Gastroesophageal sphincter (tissue), 4 donors: ENCODE measurements around the gene SLC35F3. TPM values are rescaled to one million over a fixed set of nuclear protein-coding genes. Genes with fewer than 3 reads are reported as not detected.

Experiments
- ATAC-seq: fragments of 150-250 bp; one replicate; pipeline ENCODE4 v1.9.1; 2016; ENCODE audit warnings: mild to moderate bottlenecking, moderate library complexity
- H3K27ac ChIP-seq, 4 donors: fragments of 200-600 bp; sonication (generic) in 3 of 4; 1 replicate in 3 of 4; 2 replicates in 1 of 4; pipeline ENCODE4 v1.5.1; 2016 to 2019
- H3K27me3 ChIP-seq: fragments of 200-600 bp; sonication (generic); one replicate; pipeline ENCODE4 v1.5.1; 2019
- H3K36me3 ChIP-seq, 2 donors: fragments of 200-600 bp; sonication (generic); one replicate each; pipeline ENCODE4 v1.5.1; 2019; ENCODE audit warnings: control low read depth in 1 of 2
- H3K4me1 ChIP-seq, 3 donors: fragments of 200-600 bp; sonication (generic); 1 replicate in 2 of 3; 2 replicates in 1 of 3; pipeline ENCODE4 v1.5.1; 2016 to 2019; ENCODE audit warnings: control low read depth in 2 of 3
- H3K4me3 ChIP-seq, 2 donors: fragments of 200-600 bp; sonication (generic); one replicate each; pipeline ENCODE4 v1.5.1; 2019; ENCODE audit warnings: mild to moderate bottlenecking in 1 of 2, moderate library complexity in 1 of 2
- H3K9me3 ChIP-seq, 3 donors: fragments of 200-600 bp; sonication (generic); one replicate each; pipeline ENCODE4 v1.5.1; 2017 to 2019; ENCODE audit warnings: control low read depth in 2 of 3
- EP300 ChIP-seq: sonication (generic); formaldehyde crosslinking; IDR thresholded peaks from one replicate; pipeline ENCODE4 v1.6.1; 2017; ENCODE audit warnings: antibody characterized with exemption, mild to moderate bottlenecking
- POLR2A ChIP-seq, 2 donors: fragments of 450-650 bp; IDR thresholded peaks; one replicate each; pipeline ENCODE4 v1.6.1; 2017; ENCODE audit warnings: antibody characterized with exemption in 2 of 2, mild to moderate bottlenecking in 2 of 2, moderate library complexity in 1 of 2
- POLR2AphosphoS5 ChIP-seq: sonication (generic); formaldehyde crosslinking; IDR thresholded peaks from one replicate; pipeline ENCODE4 v1.6.1; 2017; ENCODE audit warnings: antibody characterized with exemption
- WGBS, 2 donors: methylation state at CpG; one replicate each; pipeline ENCODE4 v1.1.5; 2018; ENCODE audit warnings: low coverage in 1 of 2; 5-methylcytosine and 5-hydroxymethylcytosine counted together
- total RNA-seq, 4 donors: library from RNA; depleted of rRNA; stranded (reverse); fragments of >200 nt; gene quantifications; one replicate each; pipeline ENCODE4 v1.1.0, GENCODE V29; 2016
- TF ChIP-seq, protein P1 (sequence below), 4 experiments: fragments of 200-600 bp in 2 of 4; fragments of 450-650 bp in 2 of 4; sonication (generic) in 1 of 4; IDR thresholded peaks; one replicate each; pipeline ENCODE4 v1.5.1; 2017 to 2019; ENCODE audit warnings: antibody characterized with exemption in 4 of 4, mild to moderate bottlenecking in 2 of 4, moderate library complexity in 2 of 4

Gene SLC35F3
- total RNA-seq, 4 donors from 2014 or later = 0.16 to 0.62 (median 0.54) TPM; not detected in 1

DNA sequence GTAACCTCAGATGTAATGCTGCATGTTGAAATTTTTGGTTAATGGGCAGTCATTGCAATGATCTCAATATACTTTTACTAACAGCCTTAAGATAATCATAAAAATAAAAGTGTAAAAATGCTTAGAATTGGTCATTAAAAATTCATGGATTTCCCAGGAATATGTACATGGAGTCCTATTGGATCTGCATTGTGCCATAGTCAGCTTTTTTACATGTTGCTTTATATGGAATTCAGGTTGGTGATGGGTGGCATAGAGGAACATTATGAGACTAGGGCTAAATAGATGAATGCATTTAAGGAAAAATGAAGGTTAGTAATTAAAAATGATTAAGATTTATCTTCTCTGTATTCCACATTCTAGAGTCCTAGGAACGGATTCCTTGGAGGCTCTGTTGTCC, 103.2 kb downstream of the SLC35F3 start:
- no peak for ATAC-seq
- WGBS, 2 donors = 79 to 92% methylated on average over 1 of the region's 1 CpG

DNA sequence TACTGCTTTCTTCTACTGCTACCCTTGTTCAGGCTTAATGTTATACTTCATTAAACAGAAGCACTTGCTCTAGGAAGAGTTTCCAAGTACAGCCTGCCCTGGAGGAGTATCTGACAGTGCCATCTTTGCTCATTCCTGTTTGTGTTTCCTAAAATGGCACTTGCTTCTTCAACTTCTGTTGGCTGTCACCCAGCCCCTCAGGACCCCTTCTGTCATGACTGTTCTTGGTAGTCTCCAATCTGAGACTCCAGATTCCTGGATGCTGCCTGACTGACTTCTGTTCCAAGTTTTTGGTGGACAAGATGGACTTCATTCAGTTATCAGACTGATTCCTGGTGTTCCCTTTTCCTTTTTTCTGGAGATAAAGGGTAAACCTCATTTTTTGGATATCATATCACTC, 104.1 kb downstream of the SLC35F3 start:
- Histone ChIP-seq H3K9me3 (no peaks in the 10 kb centered on the region), H3K36me3 (no peaks in the 10 kb centered on the region), H3K27me3 (peaks cover 16% of the 10 kb centered on the region), H3K4me3 (no peak overlapping the region), H3K27ac (no peak overlapping the region), H3K4me1 (no peaks in the 10 kb centered on the region)
- ATAC-seq = no peak
- TF ChIP-seq EP300 = no peak
- TF ChIP-seq POLR2A (IDR thresholded peaks at IDR 0.05) = no peak
- no peak for TF ChIP-seq POLR2AphosphoS5
- TF ChIP-seq, protein P1, sequence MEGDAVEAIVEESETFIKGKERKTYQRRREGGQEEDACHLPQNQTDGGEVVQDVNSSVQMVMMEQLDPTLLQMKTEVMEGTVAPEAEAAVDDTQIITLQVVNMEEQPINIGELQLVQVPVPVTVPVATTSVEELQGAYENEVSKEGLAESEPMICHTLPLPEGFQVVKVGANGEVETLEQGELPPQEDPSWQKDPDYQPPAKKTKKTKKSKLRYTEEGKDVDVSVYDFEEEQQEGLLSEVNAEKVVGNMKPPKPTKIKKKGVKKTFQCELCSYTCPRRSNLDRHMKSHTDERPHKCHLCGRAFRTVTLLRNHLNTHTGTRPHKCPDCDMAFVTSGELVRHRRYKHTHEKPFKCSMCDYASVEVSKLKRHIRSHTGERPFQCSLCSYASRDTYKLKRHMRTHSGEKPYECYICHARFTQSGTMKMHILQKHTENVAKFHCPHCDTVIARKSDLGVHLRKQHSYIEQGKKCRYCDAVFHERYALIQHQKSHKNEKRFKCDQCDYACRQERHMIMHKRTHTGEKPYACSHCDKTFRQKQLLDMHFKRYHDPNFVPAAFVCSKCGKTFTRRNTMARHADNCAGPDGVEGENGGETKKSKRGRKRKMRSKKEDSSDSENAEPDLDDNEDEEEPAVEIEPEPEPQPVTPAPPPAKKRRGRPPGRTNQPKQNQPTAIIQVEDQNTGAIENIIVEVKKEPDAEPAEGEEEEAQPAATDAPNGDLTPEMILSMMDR (IDR thresholded peaks at IDR 0.05) = no peak

More for the DNA sequence above, 103.2 kb downstream of the SLC35F3 start:
- Histone ChIP-seq H3K4me1 (no peaks in the 10 kb centered on the region), H3K27me3 (peaks cover 21% of the 10 kb centered on the region), H3K27ac (no peak overlapping the region), H3K9me3 (no peaks in the 10 kb centered on the region), H3K36me3 (no peaks in the 10 kb centered on the region), H3K4me3 (no peak overlapping the region)
- TF ChIP-seq POLR2A (IDR thresholded peaks at IDR 0.05) (no peak), EP300 (no peak), POLR2AphosphoS5 (no peak)
- TF ChIP-seq, protein P1 (IDR thresholded peaks at IDR 0.05) = no peak

DNA sequence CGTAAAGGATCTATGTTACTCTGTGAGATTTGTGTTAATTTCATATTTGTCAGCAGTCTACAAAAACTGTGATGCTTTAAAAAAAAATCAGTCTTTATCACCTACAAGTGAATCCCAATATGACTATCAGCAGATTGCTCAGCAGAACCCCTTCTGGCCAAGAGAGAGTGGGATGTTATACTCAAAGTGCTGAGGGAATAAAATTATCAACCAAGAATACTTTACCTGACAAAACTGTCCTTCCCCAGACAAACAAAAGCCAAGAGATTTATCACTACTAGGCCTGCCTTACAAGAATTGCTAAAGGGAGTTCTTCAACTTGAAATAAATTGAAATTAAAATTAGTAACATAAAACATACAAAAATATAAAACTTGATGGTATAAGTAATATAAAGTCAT, 105.2 kb downstream of the SLC35F3 start:
- 67 to 85% methylated on average over 1 of the region's 1 CpG for WGBS, 2 donors
- no peak overlapping the region for H3K4me3 ChIP-seq
- no peak overlapping the region for H3K27ac ChIP-seq
- no peak for ATAC-seq
- H3K9me3 ChIP-seq = no peaks in the 10 kb centered on the region
- TF ChIP-seq POLR2A (IDR thresholded peaks at IDR 0.05) (no peak), EP300 (no peak)
- TF ChIP-seq, protein P1 (IDR thresholded peaks at IDR 0.05) = no peak
- no peaks in the 10 kb centered on the region for H3K36me3 ChIP-seq
- peaks cover 14% of the 10 kb centered on the region for H3K27me3 ChIP-seq
- H3K4me1 ChIP-seq = no peaks in the 10 kb centered on the region

DNA sequence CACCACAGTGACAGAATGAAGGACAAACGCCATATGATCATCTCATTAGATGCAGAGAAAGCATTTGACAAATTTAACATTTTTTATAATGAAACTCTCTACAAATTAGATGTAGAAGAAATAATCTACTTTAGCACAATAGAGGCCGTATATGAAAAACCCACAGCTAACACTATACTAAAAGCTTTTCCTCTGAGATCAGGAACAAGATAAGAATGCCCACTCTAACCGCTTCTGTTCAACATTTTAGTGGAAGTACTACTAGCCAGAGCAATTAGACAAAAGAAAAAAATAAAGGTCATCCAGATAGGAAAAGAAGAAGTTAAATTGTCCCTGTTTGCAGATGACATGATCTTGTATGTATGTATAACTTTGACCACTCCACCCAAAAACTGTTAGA, 109.7 kb downstream of the SLC35F3 start:
- H3K36me3 ChIP-seq = no peaks in the 10 kb centered on the region
- no peak for ATAC-seq
- H3K27me3 ChIP-seq = no peaks in the 10 kb centered on the region

DNA sequence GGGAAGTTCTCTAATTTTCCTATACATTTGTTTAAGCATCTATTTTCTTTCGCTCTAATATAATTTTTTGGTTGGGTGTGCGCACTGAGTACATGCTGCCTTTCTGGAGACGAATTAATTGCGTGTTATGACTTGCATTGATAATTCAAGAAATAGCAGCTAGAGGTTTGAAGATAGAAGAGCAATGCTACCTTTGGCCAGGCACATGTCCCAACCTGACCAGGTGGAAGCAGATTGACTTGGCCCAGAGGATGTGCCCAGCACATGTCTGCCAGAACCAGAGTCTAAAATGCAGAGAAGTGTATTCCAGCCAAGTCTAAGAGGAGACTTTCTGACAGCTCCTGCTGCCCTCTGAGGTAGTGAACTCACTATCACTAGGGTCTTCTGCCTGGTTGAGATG, 114.3 kb downstream of the SLC35F3 start:
- Histone ChIP-seq H3K9me3 (peaks cover 0 to 8% (median 0%) of the 10 kb centered on the region in 3 donors), H3K27ac (no peak overlapping the region), H3K4me3 (no peak overlapping the region), H3K4me1 (no peaks in the 10 kb centered on the region), H3K27me3 (peaks cover 7% of the 10 kb centered on the region), H3K36me3 (no peaks in the 10 kb centered on the region)
- 91 to 92% methylated on average over 4 of the region's 4 CpGs for WGBS, 2 donors
- ATAC-seq = no peak
- TF ChIP-seq POLR2A (IDR thresholded peaks at IDR 0.05) = no peak

More for the DNA sequence above, 109.7 kb downstream of the SLC35F3 start:
- no peak overlapping the region for H3K27ac ChIP-seq
- H3K9me3 ChIP-seq = peaks cover 0 to 8% (median 0%) of the 10 kb centered on the region in 3 donors
- WGBS, 2 donors = 67 to 69% methylated on average over 3 of the region's 3 CpGs
- no peaks in the 10 kb centered on the region for H3K4me1 ChIP-seq
- no peak overlapping the region for H3K4me3 ChIP-seq
- TF ChIP-seq, protein P1 (IDR thresholded peaks at IDR 0.05) = no peak
- TF ChIP-seq POLR2AphosphoS5 (no peak), POLR2A (IDR thresholded peaks at IDR 0.05) (no peak), EP300 (no peak)
